GM19351 (cell line): ENCODE results near the gene RALGDS.
"Not testable (repeated sequence)": the region's sequence is repeated elsewhere in the genome, so short reads cannot be mapped to it uniquely, and the experiment has no call there.

Experiments
- ATAC-seq: cut with Tn5 transposase; IDR thresholded peaks from one replicate; pipeline ENCODE4 v1.9.1; 2021; ENCODE audit warnings: mild to moderate bottlenecking, moderate library complexity; ENCODE audit not compliant: unreplicated experiment

RALGDS gene

GRCh38 chr9:133090187-133090586, 30.9 kb downstream of the RALGDS start:
- ATAC-seq = no peak

DNA sequence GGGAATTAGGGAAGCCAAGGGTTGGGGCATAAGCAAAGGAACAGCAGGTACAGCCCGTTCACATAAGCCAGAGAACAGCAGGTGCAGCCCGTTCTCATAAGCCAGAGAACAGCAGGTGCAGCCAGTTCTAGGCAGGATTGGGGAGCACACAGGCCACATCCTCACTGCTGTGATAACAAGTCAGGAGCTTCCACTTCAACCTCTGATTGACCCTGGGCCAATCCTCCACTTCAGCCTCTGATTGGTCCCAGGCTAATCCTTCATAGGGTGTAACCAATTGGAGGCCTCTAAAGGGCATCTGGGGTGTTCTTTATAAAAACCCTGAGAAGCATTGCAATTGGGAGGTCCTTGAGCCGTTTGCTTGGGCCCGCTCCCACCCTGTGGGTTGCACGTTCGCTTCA, 31.8 kb downstream of the RALGDS start:
- ATAC-seq = no peak

DNA sequence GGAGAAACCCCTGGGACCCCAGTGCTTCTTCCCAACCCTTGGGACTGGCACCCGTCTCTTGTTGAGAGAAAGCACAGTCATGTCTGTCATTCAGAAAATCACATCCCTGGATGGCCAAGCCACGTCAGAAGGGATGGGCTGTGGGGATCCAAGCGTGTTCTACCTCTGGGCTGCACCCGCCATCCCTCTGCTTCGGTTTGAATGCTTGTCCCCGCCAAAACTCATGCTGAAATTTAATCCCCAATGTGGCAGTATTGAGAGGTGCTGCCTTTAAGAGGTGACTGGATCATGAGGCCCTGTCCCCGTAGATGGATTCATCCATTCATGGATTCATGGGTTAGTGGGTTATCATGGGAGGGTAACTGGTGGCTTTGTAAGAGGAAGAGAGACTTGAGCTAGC, 32.3 kb downstream of the RALGDS start:
- ATAC-seq = no peak

GRCh38 chr9:133088146-133088750, 32.8 kb downstream of the RALGDS start:
- ATAC-seq = no peak

- no peak for ATAC-seq
These were observed 33.5 kb downstream of the RALGDS start for GRCh38 chr9:133087429-133088145.

DNA sequence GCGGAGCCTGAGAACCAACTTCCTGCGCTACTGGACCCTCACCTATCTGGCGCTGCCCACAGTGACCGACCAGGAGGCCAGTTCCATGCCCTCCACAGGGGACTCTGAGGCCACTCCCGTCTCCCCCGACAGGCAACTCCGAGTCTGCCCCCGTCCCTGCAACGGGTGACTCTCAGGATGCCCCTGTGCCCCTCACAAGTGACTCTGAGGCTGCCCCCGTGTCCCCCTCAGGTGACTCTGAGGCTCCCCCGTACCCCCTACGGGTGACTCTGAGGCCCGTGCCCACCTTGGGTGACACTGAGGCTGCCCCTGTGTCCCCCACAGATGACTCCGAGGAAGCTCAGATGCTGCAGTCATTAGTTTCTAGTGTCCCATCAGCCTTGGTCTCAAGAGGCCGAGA, 34.1 kb downstream of the RALGDS start:
- no peak for ATAC-seq

DNA sequence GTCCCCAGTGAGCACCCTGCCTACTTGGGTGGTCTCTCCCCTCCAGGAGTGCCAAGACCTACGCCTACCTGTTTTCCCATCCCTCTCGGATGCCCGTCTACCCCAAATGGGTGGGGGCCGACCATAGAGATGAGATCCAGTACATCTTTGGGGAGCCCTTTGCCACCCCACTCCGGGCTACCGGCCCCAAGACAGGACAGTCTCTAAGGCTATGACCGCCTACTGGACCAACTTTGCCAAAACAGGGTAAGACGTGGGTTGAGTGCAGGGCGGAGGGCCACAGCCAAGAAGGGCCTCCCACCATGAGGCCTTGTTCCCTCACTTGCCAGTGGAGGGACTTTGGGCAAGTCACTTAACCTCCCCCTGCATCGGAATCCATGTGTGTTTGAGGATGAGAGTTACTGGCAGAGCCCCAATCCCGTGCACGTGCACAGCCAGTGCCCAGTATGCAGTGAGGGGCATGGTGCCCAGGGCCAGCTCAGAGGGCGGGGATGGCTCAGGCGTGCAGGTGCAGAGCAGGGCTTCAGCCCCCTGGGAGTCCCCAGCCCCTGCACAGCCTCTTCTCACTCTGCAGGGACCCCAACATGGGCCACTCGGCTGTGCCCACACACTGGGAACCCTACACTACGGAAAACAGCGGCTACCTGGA, 34.7 kb downstream of the RALGDS start:
- ATAC-seq = not testable (repeated sequence)

DNA sequence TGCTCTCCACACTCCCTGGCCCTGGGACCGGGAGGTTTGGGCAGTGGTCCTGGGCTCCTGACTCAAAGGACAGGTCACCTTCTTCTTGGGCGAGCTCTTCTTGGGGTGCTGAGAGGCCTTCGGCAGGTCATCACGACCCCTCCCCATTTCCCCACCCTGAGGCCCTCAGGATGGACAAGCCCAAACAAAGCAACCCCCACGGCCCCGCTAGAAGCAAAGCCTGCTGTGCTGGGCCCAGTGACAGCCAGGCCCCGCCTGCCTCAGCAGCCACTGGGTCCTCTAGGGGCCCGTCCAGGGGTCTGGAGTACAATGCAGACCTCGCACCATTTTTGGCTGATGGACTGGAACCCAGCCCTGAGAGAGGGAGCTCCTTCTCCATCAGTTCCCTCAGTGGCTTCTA, 37.4 kb downstream of the RALGDS start:
- not testable (repeated sequence) for ATAC-seq

- not testable (repeated sequence) for ATAC-seq
These were observed 38.9 kb downstream of the RALGDS start for GRCh38 chr9:133081957-133082644.

GRCh38 chr9:133080786-133081779, 40.0 kb downstream of the RALGDS start:
- not testable (repeated sequence) for ATAC-seq

DNA sequence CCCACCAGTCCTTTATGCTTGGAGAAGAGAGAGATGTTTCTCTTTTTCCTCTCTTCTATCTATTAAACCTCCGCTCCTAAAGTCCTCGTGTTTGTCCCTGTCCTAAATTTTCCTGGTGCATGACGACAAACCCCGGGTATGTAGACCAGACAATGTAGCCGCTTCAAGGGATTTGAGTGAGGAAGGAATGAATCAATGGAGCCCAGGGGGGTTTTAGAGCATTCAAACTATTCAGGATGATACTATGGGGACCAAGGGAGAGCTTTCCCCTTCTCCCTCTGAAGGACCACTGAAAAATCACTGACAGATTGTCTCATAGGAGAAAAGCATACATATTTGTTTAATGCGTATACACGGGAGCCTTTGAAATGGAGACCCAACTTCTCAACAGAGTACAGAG, 40.9 kb downstream of the RALGDS start:
- no peak for ATAC-seq

- ATAC-seq = no peak
These were observed 42.6 kb downstream of the RALGDS start for GRCh38 chr9:133078486-133078885.

GRCh38 chr9:133076691-133077090, 44.3 kb downstream of the RALGDS start:
- ATAC-seq = no peak

DNA sequence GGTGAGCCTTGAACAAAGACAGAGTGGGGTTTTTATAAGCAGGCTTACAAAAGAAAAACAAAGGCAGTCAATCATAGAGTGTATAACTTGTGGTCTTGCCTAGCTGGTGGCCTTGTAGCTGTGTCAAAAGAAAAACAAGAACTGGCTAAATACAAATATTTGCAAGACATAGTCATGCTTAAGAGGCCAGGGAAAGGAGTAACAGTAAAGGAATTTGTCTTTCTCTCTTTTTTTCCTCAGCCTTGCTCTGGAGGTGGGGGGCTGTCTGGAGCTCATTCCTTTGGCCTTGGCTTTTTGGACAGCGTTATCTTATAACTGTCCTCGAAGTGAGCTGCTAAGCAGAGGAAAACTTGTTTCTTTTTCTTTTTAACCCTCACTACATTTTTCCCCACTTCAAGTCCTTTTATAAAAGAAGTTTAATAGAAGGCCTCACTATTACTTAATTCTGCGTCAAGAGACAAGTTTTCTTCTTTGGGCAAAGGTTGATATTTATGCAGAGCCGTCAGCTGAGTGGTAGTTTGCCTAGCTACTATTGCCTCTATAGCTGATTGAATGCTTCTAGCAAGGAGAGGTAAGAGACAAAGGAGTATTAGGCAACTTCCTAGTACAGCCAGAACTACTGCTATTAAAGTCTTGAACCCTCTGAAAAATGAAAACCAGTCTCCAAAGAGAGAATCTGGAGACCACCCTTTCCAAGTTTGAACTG, 45.0 kb downstream of the RALGDS start:
- no peak for ATAC-seq

DNA sequence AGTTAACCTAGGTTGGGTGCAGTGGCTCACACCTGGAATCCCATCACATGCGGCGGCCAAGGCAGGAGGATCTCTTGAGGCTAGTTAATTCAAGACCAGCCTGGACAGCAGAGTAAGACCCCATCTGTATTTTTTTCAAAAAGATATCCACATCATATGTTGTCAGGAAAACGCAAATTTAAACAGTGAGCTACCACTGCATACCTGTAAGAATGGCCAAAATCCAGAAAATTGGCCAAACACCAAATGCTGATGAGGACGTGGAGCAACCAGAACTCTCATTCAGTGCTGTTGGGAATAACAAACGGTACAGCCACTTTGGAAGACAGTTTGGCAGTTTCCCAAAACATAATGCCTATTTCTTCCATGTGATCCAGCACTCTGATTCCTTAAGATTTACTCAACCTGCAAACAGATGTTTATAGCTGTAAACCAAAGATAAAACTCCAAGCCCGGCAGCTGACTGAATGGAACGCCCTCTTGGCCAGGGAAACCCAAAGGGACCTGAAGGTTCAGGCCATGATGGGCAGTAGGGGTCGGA, 46.9 kb downstream of the RALGDS start:
- no peak for ATAC-seq

GRCh38 chr9:133073086-133074014, 47.7 kb downstream of the RALGDS start:
- ATAC-seq = no peak

GRCh38 chr9:133072210-133072609, 48.8 kb downstream of the RALGDS start:
- not testable (repeated sequence) for ATAC-seq

DNA sequence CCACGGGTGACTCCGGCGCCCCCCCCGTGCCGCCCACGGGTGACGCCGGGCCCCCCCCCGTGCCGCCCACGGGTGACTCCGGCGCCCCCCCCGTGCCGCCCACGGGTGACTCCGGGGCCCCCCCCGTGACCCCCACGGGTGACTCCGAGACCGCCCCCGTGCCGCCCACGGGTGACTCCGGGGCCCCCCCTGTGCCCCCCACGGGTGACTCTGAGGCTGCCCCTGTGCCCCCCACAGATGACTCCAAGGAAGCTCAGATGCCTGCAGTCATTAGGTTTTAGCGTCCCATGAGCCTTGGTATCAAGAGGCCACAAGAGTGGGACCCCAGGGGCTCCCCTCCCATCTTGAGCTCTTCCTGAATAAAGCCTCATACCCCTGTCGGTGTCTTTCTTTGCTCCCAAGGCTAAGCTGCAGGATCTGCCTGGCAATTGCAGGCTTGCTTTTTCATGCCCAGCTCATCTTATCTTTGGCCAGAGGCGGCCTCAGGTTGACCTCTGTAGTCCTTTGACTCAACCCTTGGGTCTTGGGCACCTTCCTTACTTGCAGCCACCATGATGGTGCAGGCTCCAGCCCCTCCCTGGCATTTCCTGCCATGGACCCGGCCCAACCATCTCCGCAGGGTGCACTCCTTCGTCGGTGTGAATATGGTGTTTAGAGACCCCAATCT, 49.4 kb downstream of the RALGDS start:
- no peak for ATAC-seq
